ENCODE results near the gene ETFBKMT.
"Not testable (repeated sequence)": the region's sequence is repeated elsewhere in the genome, so short reads cannot be mapped to it uniquely, and the experiment has no call there.

ETFBKMT gene

GRCh38 chr12:31682136-31682962 lies 22.9 kb downstream of the ETFBKMT start:
- Histone ChIP-seq H2AFZ (ENCODE audit: low read depth, low read length) (no peak overlapping the region), H3K4me3 (ENCODE audit: low read depth in 1 of 2, low read length in 2 of 2) (no peak overlapping the region), H3K4me1 (ENCODE audit: insufficient read depth, low read length) (peaks cover 12% of the 10 kb centered on the region), H3K9ac (ENCODE audit: low read depth, low read length) (no peak overlapping the region), H3K27ac (ENCODE audit: low read length) (peak overlapping the region; percentile 53; the same call in 1 of the 2 replicates), H4K20me1 (ENCODE audit: insufficient read depth, low read length) (no peaks in the 10 kb centered on the region), H3K9me3 (ENCODE audit: insufficient read depth, low read length, severe bottlenecking) (peaks cover 4% of the 10 kb centered on the region), H3K79me2 (ENCODE audit: insufficient read depth, low read length) (no peaks in the 10 kb centered on the region), H3K4me2 (ENCODE audit: insufficient read depth, low read length) (no peak overlapping the region), H3K36me3 (ENCODE audit: insufficient read depth, low read length) (peaks cover 12% of the 10 kb centered on the region), H3K27me3 (ENCODE audit: insufficient read depth, low read length, poor library complexity) (no peaks in the 10 kb centered on the region)
- no peak for TF ChIP-seq EZH2 (IDR thresholded peaks at IDR 0.05; ENCODE audit: borderline replicate concordance, low read depth, low read length, severe bottlenecking)
- TF ChIP-seq CTCF (IDR thresholded peaks at IDR 0.05; ENCODE audit: borderline replicate concordance, extremely low read depth, low read length, poor library complexity, severe bottlenecking) = peak; percentile 89
- peak; percentile 80 for DNase-seq
- peak; percentile 88 for ATAC-seq (ENCODE audit: insufficient read depth, low read depth)

- H3K9me3 ChIP-seq (ENCODE audit: insufficient read depth, low read length, severe bottlenecking) = peaks cover 4% of the 10 kb centered on the region
- H4K20me1 ChIP-seq (ENCODE audit: insufficient read depth, low read length) = no peaks in the 10 kb centered on the region
- DNase-seq = no peak
- H3K27ac ChIP-seq (ENCODE audit: low read length) = no peak overlapping the region
- no peaks in the 10 kb centered on the region for H3K79me2 ChIP-seq (ENCODE audit: insufficient read depth, low read length)
- peaks cover 12% of the 10 kb centered on the region for H3K36me3 ChIP-seq (ENCODE audit: insufficient read depth, low read length)
- no peaks in the 10 kb centered on the region for H3K27me3 ChIP-seq (ENCODE audit: insufficient read depth, low read length, poor library complexity)
- H3K4me2 ChIP-seq (ENCODE audit: insufficient read depth, low read length) = no peak overlapping the region
- peaks cover 14% of the 10 kb centered on the region for H3K4me1 ChIP-seq (ENCODE audit: insufficient read depth, low read length)
- no peak for ATAC-seq (ENCODE audit: insufficient read depth, low read depth)
- no peak overlapping the region for H3K9ac ChIP-seq (ENCODE audit: low read depth, low read length)
- H3K4me3 ChIP-seq (ENCODE audit: low read depth in 1 of 2, low read length in 2 of 2) = no peak overlapping the region
- H2AFZ ChIP-seq (ENCODE audit: low read depth, low read length) = no peak overlapping the region
- no peak for TF ChIP-seq EZH2 (IDR thresholded peaks at IDR 0.05; ENCODE audit: borderline replicate concordance, low read depth, low read length, severe bottlenecking)
- no peak for TF ChIP-seq CTCF (IDR thresholded peaks at IDR 0.05; ENCODE audit: borderline replicate concordance, extremely low read depth, low read length, poor library complexity, severe bottlenecking)
These were observed 26.3 kb downstream of the ETFBKMT start for GRCh38 chr12:31685801-31686200.

- Histone ChIP-seq H2AFZ (ENCODE audit: low read depth, low read length) (no peak overlapping the region), H4K20me1 (ENCODE audit: insufficient read depth, low read length) (no peaks in the 10 kb centered on the region), H3K4me2 (ENCODE audit: insufficient read depth, low read length) (no peak overlapping the region), H3K4me3 (ENCODE audit: low read depth in 1 of 2, low read length in 2 of 2) (no peak overlapping the region), H3K9ac (ENCODE audit: low read depth, low read length) (no peak overlapping the region), H3K36me3 (ENCODE audit: insufficient read depth, low read length) (peaks cover 12% of the 10 kb centered on the region), H3K27ac (ENCODE audit: low read length) (0 out of 2 replicates have a peak overlapping the region, but pooled peaks have one; percentile 41), H3K4me1 (ENCODE audit: insufficient read depth, low read length) (peaks cover 14% of the 10 kb centered on the region), H3K79me2 (ENCODE audit: insufficient read depth, low read length) (no peaks in the 10 kb centered on the region), H3K27me3 (ENCODE audit: insufficient read depth, low read length, poor library complexity) (no peaks in the 10 kb centered on the region), H3K9me3 (ENCODE audit: insufficient read depth, low read length, severe bottlenecking) (peaks cover 4% of the 10 kb centered on the region)
- ATAC-seq (ENCODE audit: insufficient read depth, low read depth) = peak; percentile 82
- DNase-seq = peak; percentile 61
- TF ChIP-seq CTCF (IDR thresholded peaks at IDR 0.05; ENCODE audit: borderline replicate concordance, extremely low read depth, low read length, poor library complexity, severe bottlenecking) (no peak), EZH2 (IDR thresholded peaks at IDR 0.05; ENCODE audit: borderline replicate concordance, low read depth, low read length, severe bottlenecking) (no peak)
These were observed 27.6 kb downstream of the ETFBKMT start for GRCh38 chr12:31687101-31687527.

- not testable (repeated sequence) for H3K79me2 ChIP-seq (ENCODE audit: insufficient read depth, low read length); H3K36me3 ChIP-seq (ENCODE audit: insufficient read depth, low read length); H3K27ac ChIP-seq (ENCODE audit: low read length); DNase-seq; H3K4me2 ChIP-seq (ENCODE audit: insufficient read depth, low read length); ATAC-seq (ENCODE audit: insufficient read depth, low read depth); H2AFZ ChIP-seq (ENCODE audit: low read depth, low read length); H3K9me3 ChIP-seq (ENCODE audit: insufficient read depth, low read length, severe bottlenecking); H4K20me1 ChIP-seq (ENCODE audit: insufficient read depth, low read length); H3K4me3 ChIP-seq (ENCODE audit: low read depth in 1 of 2, low read length in 2 of 2); H3K27me3 ChIP-seq (ENCODE audit: insufficient read depth, low read length, poor library complexity); H3K9ac ChIP-seq (ENCODE audit: low read depth, low read length)
- H3K4me1 ChIP-seq (ENCODE audit: insufficient read depth, low read length) = peaks cover 14% of the 10 kb centered on the region
These were observed 30.4 kb downstream of the ETFBKMT start for GRCh38 chr12:31689921-31690320.

All from DND-41 (cell line).